Sigmoid colon (tissue), 4 donors: Measurements from ENCODE around the gene CDH18.

Source experiments
- CTCF ChIP-seq, 4 experiments: fragments of 450-650 bp in 3 of 4; fragments of 200-600 bp in 1 of 4; IDR thresholded peaks; one replicate each; pipeline ENCODE4 v1.5.1; 2016 to 2019; ENCODE audit warnings: antibody characterized with exemption in 4 of 4, mild to moderate bottlenecking in 3 of 4, moderate library complexity in 2 of 4
- EP300 ChIP-seq, 4 donors: sonication (generic); formaldehyde crosslinking; IDR thresholded peaks; one replicate each; pipeline ENCODE4 v1.6.1; 2017; ENCODE audit warnings: antibody characterized with exemption in 4 of 4
- POLR2A ChIP-seq, 2 donors: fragments of 450-650 bp; IDR thresholded peaks; one replicate each; pipeline ENCODE4 v1.6.1; 2016; ENCODE audit warnings: antibody characterized with exemption in 2 of 2, mild to moderate bottlenecking in 2 of 2, moderate library complexity in 2 of 2
- POLR2AphosphoS5 ChIP-seq, 4 donors: sonication (generic); formaldehyde crosslinking; IDR thresholded peaks; one replicate each; pipeline ENCODE4 v1.6.1; 2017; ENCODE audit warnings: antibody characterized with exemption in 4 of 4

- TF ChIP-seq CTCF (IDR thresholded peaks at IDR 0.05) (no peak), POLR2A (IDR thresholded peaks at IDR 0.05) (no peak), POLR2AphosphoS5 (IDR thresholded peaks at IDR 0.05) (no peak), EP300 (IDR thresholded peaks at IDR 0.05) (no peak)
Measured at GRCh38 chr5:19903611-19904010, 84.4 kb downstream of the CDH18 start.
